ENCODE measurements around the gene LRRC17. TPM values are rescaled to one million over a fixed set of nuclear protein-coding genes. Genes with fewer than 3 reads are reported as not detected.
A peak's percentile ranks its signal among the peaks of the same experiment; 100 is the strongest.

LRRC17 gene
- total RNA-seq, 2 donors from 2014 or later: 1.0 to 9.8 TPM

DNA sequence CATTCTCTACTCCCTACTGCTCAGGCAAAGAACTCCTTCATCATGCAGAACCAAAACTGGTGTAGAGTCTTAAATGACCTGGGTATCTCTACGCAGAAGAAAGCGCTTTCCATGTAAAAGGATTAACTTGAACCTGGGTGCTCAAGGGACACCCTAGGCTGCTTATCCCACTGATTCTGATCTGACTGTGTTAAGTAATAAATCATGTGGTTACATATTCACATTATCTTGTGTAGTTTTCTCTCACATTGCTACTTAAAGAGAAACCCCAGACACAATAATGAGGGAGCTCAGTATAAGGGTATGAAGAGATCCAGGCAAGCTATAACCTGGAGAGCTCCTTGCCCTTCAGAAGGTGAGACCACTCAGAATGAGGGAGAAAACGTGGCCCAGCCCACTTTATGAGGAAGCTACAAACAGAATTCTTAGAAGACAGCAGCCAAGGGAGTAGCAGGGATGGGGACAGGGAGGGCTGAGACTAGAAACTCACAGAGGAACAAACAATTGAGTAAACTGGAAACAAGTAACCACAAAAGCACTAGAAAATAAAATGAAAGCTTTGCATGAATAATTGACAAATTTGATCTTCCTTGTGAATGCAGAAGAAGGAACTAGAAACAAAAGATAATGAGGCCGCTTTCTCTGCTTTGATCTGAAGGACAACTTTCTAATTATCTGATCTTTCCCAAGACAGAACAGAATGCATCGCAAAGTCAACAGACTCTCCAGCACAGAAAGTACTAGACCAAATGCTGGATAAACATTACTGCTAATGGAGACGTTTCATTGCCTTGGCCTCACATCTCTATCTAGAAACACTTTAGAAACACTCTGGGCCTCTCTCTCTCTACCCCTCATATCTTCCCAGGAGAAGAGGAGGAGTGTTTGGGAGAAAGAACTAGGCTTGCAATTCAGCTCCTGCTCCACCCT lies 76.1 kb downstream of the LRRC17 start:
- peak; percentile 87 for TF ChIP-seq POLR2AphosphoS5 (IDR thresholded peaks at IDR 0.05)
- TF ChIP-seq, protein P1, sequence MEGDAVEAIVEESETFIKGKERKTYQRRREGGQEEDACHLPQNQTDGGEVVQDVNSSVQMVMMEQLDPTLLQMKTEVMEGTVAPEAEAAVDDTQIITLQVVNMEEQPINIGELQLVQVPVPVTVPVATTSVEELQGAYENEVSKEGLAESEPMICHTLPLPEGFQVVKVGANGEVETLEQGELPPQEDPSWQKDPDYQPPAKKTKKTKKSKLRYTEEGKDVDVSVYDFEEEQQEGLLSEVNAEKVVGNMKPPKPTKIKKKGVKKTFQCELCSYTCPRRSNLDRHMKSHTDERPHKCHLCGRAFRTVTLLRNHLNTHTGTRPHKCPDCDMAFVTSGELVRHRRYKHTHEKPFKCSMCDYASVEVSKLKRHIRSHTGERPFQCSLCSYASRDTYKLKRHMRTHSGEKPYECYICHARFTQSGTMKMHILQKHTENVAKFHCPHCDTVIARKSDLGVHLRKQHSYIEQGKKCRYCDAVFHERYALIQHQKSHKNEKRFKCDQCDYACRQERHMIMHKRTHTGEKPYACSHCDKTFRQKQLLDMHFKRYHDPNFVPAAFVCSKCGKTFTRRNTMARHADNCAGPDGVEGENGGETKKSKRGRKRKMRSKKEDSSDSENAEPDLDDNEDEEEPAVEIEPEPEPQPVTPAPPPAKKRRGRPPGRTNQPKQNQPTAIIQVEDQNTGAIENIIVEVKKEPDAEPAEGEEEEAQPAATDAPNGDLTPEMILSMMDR (IDR thresholded peaks at IDR 0.05): no peak
- WGBS: 36% methylated on average over 6 of the region's 6 CpGs
- peak overlapping the region; percentile 60 to 82 for H3K27ac ChIP-seq

DNA sequence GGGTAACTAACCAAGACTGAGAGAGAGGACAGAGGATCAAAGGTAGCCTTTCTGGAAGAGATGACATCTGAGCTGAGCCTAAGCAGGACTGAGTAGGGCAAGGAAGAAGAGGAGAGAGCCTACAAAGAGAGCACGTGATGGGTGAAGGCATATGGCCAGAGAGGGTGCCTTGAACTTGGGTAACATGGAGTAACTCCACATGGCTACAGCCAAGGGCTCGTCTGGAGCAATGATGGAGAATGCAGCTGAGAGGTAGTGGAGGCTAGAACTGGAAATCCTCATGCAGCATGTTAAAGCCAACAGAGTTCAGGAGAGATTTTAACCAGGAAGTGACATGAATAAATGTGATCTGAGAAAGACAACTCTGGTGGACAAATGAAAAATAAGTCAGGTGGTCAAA lies 77.8 kb downstream of the LRRC17 start:
- Histone ChIP-seq H3K27ac (peak overlapping the region in 1 of 2 donors; percentile 82), H3K9me3 (no peaks in the 10 kb centered on the region), H3K4me1 (replicated peaks) (peaks cover 12% of the 10 kb centered on the region), H3K27me3 (replicated peaks; ENCODE audit: insufficient read depth) (no peaks in the 10 kb centered on the region), H3K36me3 (no peaks in the 10 kb centered on the region), H3K4me3 (no peak overlapping the region)
- intact Hi-C loops (cut with DNase I): loop anchor here (10.0 kb wide), 1 partner anchor 56 kb away; no protein-coding TSS in a partner anchor
- no peak for DNase-seq (ENCODE audit: low spot score)
- WGBS: 83% methylated on average over 2 of the region's 2 CpGs
- no peak for TF ChIP-seq POLR2AphosphoS5 (IDR thresholded peaks at IDR 0.05)
- TF ChIP-seq, protein P1 (IDR thresholded peaks at IDR 0.05): no peak
- no peak for TF ChIP-seq POLR2A (IDR thresholded peaks at IDR 0.05)

More for the DNA sequence above, 76.1 kb downstream of the LRRC17 start:
- Histone ChIP-seq H3K4me1 (replicated peaks) (peaks cover 12% of the 10 kb centered on the region), H3K27me3 (replicated peaks; ENCODE audit: insufficient read depth) (no peaks in the 10 kb centered on the region), H3K9me3 (no peaks in the 10 kb centered on the region), H3K36me3 (no peaks in the 10 kb centered on the region), H3K4me3 (no peak overlapping the region)
- intact Hi-C loops (cut with DNase I): no loop called here
- DNase-seq (ENCODE audit: low spot score): peak; percentile 43

DNA sequence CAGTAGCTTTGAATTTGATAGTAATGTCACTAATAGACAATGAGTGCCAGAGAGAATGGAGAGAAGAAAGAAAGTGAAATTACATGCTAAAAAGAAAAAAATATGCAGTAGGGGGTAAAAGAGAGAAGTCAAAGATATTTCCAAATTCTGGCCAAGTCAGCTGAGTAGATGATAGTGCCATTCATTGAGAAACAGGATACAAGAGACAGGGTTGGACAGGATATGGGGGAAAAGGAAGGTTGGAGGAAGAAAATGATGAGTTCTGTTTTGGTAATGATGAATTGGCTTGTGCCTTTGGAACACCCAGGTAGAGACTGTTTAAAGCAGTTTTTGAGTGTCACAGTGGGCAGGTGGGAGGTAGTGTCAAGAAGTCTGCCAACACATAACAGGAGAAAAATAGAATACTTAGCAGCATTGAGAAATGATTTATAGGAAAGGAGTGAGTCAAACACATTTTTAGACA lies 78.3 kb downstream of the LRRC17 start:
- Histone ChIP-seq H3K9me3 (no peaks in the 10 kb centered on the region), H3K4me3 (no peak overlapping the region), H3K27ac (peak overlapping the region in 1 of 2 donors; percentile 82), H3K36me3 (no peaks in the 10 kb centered on the region), H3K27me3 (replicated peaks; ENCODE audit: insufficient read depth) (no peaks in the 10 kb centered on the region), H3K4me1 (replicated peaks) (peaks cover 12% of the 10 kb centered on the region)
- intact Hi-C loops (cut with DNase I): loop anchor here (10.0 kb wide), 1 partner anchor 56 kb away; no protein-coding TSS in a partner anchor
- TF ChIP-seq POLR2A (IDR thresholded peaks at IDR 0.05) (no peak), POLR2AphosphoS5 (IDR thresholded peaks at IDR 0.05) (no peak)
- TF ChIP-seq, protein P1 (IDR thresholded peaks at IDR 0.05): no peak
- DNase-seq (ENCODE audit: low spot score): no peak

DNA sequence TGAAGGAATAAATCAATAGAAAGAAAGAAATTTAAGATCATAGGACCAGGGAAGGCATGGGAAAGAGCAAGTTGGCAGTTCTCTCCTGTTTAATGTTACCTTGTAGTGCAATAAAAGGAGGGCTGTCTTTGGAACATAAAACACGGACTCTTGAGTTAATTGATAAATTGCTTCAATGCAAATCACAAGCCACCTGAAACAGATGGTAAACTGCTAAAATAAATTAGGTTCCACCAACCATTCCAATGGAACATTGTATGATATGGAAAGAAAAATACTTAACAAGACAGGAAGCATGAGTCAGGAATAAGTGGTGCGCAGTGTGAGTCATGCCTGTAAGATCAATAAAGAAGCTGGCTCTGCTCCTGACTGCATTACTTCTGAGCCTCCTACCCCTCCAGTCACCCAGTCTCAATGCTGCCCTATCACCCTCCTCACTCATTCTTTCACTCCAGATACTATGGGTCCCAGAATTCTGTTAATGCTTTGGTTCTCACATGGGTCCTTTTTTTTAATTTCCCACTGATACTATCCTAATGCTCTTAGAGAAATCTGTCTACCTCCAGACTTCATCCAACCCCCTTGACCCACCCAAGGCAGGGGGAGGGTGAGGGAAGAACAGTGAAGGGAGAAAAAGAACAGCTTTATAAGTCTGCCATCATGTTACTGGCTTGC lies 78.9 kb downstream of the LRRC17 start:
- Histone ChIP-seq H3K36me3 (no peaks in the 10 kb centered on the region), H3K27me3 (replicated peaks; ENCODE audit: insufficient read depth) (no peaks in the 10 kb centered on the region), H3K9me3 (no peaks in the 10 kb centered on the region), H3K4me1 (replicated peaks) (peaks cover 12% of the 10 kb centered on the region), H3K4me3 (no peak overlapping the region), H3K27ac (peak overlapping the region in 1 of 2 donors; percentile 82)
- DNase-seq (ENCODE audit: low spot score): peak; percentile 64
- TF ChIP-seq POLR2AphosphoS5 (IDR thresholded peaks at IDR 0.05): peak; percentile 78
- no peak for TF ChIP-seq POLR2A (IDR thresholded peaks at IDR 0.05)
- TF ChIP-seq, protein P1 (IDR thresholded peaks at IDR 0.05): no peak
- intact Hi-C loops (cut with DNase I): loop anchor here (10.0 kb wide), 1 partner anchor 57 kb away; no protein-coding TSS in a partner anchor
- WGBS: 39% methylated on average over 2 of the region's 2 CpGs

Data from prostate gland (tissue), 2 donors.